ENCODE measurements around the gene FSTL5. TPM values are rescaled to one million over a fixed set of nuclear protein-coding genes. Genes with fewer than 3 reads are reported as not detected.

FSTL5 gene
- total RNA-seq, 1 experiment from 2014 or later = not detected

DNA sequence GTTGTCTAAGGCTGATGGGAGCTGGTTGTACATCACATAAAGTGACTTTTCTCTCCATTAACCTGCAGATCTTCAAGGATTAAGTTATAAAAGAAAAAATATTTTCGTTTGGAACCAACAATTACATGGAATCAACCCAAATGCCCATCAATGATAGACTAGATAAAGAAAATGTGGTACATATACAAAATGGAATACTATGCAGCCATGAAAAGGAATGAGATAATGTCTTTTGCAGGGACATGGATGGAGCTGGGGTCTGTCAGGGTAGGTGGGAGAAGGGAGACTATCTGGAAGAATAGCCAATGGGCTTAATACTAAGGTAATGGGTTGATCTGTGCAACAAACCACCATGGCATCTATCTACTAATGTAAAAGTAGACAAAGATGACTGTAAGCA, 313.2 kb downstream of the FSTL5 start:
- Histone ChIP-seq H3K27ac (ENCODE audit: low read depth, low read length) (no peak overlapping the region), H3K27me3 (ENCODE audit: insufficient read depth, low read length) (no peaks in the 10 kb centered on the region), H3K4me1 (ENCODE audit: control insufficient read depth in 1 of 2, insufficient read depth in 2 of 2, low read length in 2 of 2) (no peaks in the 10 kb centered on the region), H3K9me3 (ENCODE audit: control insufficient read depth in 1 of 2, insufficient read depth in 1 of 2, low read depth in 1 of 2, low read length in 2 of 2) (no peaks in the 10 kb centered on the region), H4K20me1 (ENCODE audit: insufficient read depth) (no peaks in the 10 kb centered on the region), H3K4me3 (replicated peaks in 1 of 2; ENCODE audit: low read depth in 1 of 2, low read length in 2 of 2) (no peak overlapping the region), H3K36me3 (ENCODE audit: control insufficient read depth in 1 of 2, insufficient read depth in 2 of 2, low read length in 2 of 2) (no peaks in the 10 kb centered on the region), H3K9ac (ENCODE audit: low read length) (no peak overlapping the region), H3K79me2 (ENCODE audit: insufficient read depth, low read length) (no peaks in the 10 kb centered on the region), H3K4me2 (ENCODE audit: low read length) (no peak overlapping the region), H3K9me2 (ENCODE audit: insufficient read depth) (no peaks in the 10 kb centered on the region), H2AFZ (ENCODE audit: low read depth, low read length, poor library complexity, severe bottlenecking) (no peak overlapping the region)
- BruUV-seq (replicated peaks) = no TSS peak
- intact Hi-C loops (cut with micrococcal nuclease) = no loop called here
- no peak for TF ChIP-seq SRF (IDR thresholded peaks at IDR 0.05; ENCODE audit: low read depth)
- TF ChIP-seq CBX3 (IDR thresholded peaks at IDR 0.05; ENCODE audit: low read depth) = no peak
- no peak for TF ChIP-seq EGR1 (IDR thresholded peaks at IDR 0.05; ENCODE audit: low read depth)
- no peak for TF ChIP-seq JUND (IDR thresholded peaks at IDR 0.05)
- no peak for TF ChIP-seq ZFX (IDR thresholded peaks at IDR 0.05)
- TF ChIP-seq, protein P1, sequence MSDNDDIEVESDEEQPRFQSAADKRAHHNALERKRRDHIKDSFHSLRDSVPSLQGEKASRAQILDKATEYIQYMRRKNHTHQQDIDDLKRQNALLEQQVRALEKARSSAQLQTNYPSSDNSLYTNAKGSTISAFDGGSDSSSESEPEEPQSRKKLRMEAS (IDR thresholded peaks at IDR 0.05) = no peak
- TF ChIP-seq RAD21 (IDR thresholded peaks at IDR 0.05; ENCODE audit: low read depth) = no peak
- TF ChIP-seq ZNF274 (IDR thresholded peaks at IDR 0.05; ENCODE audit: low read depth, low read length) = no peak
- TF ChIP-seq POLR2AphosphoS5 (IDR thresholded peaks at IDR 0.05; ENCODE audit: low read depth, low read length) = no peak
- TF ChIP-seq EZH2 (IDR thresholded peaks at IDR 0.05) = no peak
- no peak for TF ChIP-seq SP1 (IDR thresholded peaks at IDR 0.05; ENCODE audit: low read depth)
- TF ChIP-seq, protein P2, sequence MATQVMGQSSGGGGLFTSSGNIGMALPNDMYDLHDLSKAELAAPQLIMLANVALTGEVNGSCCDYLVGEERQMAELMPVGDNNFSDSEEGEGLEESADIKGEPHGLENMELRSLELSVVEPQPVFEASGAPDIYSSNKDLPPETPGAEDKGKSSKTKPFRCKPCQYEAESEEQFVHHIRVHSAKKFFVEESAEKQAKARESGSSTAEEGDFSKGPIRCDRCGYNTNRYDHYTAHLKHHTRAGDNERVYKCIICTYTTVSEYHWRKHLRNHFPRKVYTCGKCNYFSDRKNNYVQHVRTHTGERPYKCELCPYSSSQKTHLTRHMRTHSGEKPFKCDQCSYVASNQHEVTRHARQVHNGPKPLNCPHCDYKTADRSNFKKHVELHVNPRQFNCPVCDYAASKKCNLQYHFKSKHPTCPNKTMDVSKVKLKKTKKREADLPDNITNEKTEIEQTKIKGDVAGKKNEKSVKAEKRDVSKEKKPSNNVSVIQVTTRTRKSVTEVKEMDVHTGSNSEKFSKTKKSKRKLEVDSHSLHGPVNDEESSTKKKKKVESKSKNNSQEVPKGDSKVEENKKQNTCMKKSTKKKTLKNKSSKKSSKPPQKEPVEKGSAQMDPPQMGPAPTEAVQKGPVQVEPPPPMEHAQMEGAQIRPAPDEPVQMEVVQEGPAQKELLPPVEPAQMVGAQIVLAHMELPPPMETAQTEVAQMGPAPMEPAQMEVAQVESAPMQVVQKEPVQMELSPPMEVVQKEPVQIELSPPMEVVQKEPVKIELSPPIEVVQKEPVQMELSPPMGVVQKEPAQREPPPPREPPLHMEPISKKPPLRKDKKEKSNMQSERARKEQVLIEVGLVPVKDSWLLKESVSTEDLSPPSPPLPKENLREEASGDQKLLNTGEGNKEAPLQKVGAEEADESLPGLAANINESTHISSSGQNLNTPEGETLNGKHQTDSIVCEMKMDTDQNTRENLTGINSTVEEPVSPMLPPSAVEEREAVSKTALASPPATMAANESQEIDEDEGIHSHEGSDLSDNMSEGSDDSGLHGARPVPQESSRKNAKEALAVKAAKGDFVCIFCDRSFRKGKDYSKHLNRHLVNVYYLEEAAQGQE (IDR thresholded peaks at IDR 0.05; ENCODE audit: low read depth) = no peak
- no peak for TF ChIP-seq YY1 (IDR thresholded peaks at IDR 0.05; ENCODE audit: extremely low read depth, insufficient replicate concordance, low read depth, low read length)
- TF ChIP-seq ELF1 (IDR thresholded peaks at IDR 0.05; ENCODE audit: borderline replicate concordance, low read depth) = no peak
- no peak for TF ChIP-seq SIN3A (IDR thresholded peaks at IDR 0.05; ENCODE audit: low read depth)
- TF ChIP-seq CEBPB (IDR thresholded peaks at IDR 0.05; ENCODE audit: low read depth) = no peak
- TF ChIP-seq, protein P3, sequence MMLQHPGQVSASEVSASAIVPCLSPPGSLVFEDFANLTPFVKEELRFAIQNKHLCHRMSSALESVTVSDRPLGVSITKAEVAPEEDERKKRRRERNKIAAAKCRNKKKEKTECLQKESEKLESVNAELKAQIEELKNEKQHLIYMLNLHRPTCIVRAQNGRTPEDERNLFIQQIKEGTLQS (IDR thresholded peaks at IDR 0.05) = no peak
- TF ChIP-seq, protein P4, sequence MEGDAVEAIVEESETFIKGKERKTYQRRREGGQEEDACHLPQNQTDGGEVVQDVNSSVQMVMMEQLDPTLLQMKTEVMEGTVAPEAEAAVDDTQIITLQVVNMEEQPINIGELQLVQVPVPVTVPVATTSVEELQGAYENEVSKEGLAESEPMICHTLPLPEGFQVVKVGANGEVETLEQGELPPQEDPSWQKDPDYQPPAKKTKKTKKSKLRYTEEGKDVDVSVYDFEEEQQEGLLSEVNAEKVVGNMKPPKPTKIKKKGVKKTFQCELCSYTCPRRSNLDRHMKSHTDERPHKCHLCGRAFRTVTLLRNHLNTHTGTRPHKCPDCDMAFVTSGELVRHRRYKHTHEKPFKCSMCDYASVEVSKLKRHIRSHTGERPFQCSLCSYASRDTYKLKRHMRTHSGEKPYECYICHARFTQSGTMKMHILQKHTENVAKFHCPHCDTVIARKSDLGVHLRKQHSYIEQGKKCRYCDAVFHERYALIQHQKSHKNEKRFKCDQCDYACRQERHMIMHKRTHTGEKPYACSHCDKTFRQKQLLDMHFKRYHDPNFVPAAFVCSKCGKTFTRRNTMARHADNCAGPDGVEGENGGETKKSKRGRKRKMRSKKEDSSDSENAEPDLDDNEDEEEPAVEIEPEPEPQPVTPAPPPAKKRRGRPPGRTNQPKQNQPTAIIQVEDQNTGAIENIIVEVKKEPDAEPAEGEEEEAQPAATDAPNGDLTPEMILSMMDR (IDR thresholded peaks at IDR 0.05 in 2 of 3, conservative IDR thresholded peaks at IDR 0.05 in 1 of 3; ENCODE audit: borderline replicate concordance in 1 of 3, insufficient read depth in 1 of 3, low read depth in 2 of 3, low read length in 2 of 3) = no peak
- ChIA-PET POLR2A (no interaction called here), RAD21 (ENCODE audit: low non-redundant PET in 1 of 2, low total read pairs in 2 of 2, uncharacterized antibody in 2 of 2, unreplicated experiment in 2 of 2) (no interaction called here), CTCF (no interaction called here)
- no peak for DNase-seq (ENCODE audit: low read depth, low spot score)
- no peak for ATAC-seq
